ENCODE results near the gene APLP1.

APLP1 gene
- long read RNA-seq = 0 reads

- no peak within 1 kb of the TSS for H3K27ac ChIP-seq (replicated peaks)
- no peak for TF ChIP-seq REST (IDR thresholded peaks at IDR 0.05; ENCODE audit: insufficient replicate concordance, low read depth)
- no peak for TF ChIP-seq SPI1 (IDR thresholded peaks at IDR 0.05; ENCODE audit: borderline replicate concordance, low read depth)
Observed at GRCh38 chr19:35868172-35868822, at the start of gene APLP1. APLP1 (plus strand) TSS chr19:35868574; CDS start chr19:35868637, 63 bp downstream.

GRCh38 chr19:35822579-35822978, 45.8 kb upstream of the APLP1 start:
- peak; percentile 70 to 86 for DNase-seq (ENCODE audit: low read depth in 1 of 2, low spot score in 1 of 2)
- H3K4me3 ChIP-seq (replicated peaks; ENCODE audit: insufficient read depth, low read length) = peak overlapping the region; percentile 54
- H3K27me3 ChIP-seq (ENCODE audit: insufficient read depth, poor library complexity, severe bottlenecking) = no peaks in the 10 kb centered on the region
- no peak for TF ChIP-seq CTCF (IDR thresholded peaks at IDR 0.05; ENCODE audit: insufficient read depth, low read length)
- no peak for TF ChIP-seq GABPA (IDR thresholded peaks at IDR 0.05; ENCODE audit: low read depth)
- TF ChIP-seq REST (IDR thresholded peaks at IDR 0.05; ENCODE audit: insufficient replicate concordance, low read depth) = no peak
- no peak for TF ChIP-seq POLR2AphosphoS5 (IDR thresholded peaks at IDR 0.05; ENCODE audit: low read depth)
- peak; percentile 76; the same call in 1 of the 2 replicates for TF ChIP-seq SPI1 (IDR thresholded peaks at IDR 0.05; ENCODE audit: borderline replicate concordance, low read depth)
- H3K27ac ChIP-seq (replicated peaks) = no peak overlapping the region

More at GRCh38 chr19:35868172-35868822, at the start of gene APLP1:
- peak in 1 of 2 experiments; percentile 29 for DNase-seq (ENCODE audit: low read depth in 1 of 2, low spot score in 1 of 2)
- Histone ChIP-seq H3K4me3 (replicated peaks; ENCODE audit: insufficient read depth, low read length) (peak within 1 kb of the TSS; percentile 27), H3K27me3 (ENCODE audit: insufficient read depth, poor library complexity, severe bottlenecking) (peaks cover 33% of the 10 kb centered on the region)

- DNase-seq (ENCODE audit: low read depth in 1 of 2, low spot score in 1 of 2) = no peak
- H3K27me3 ChIP-seq (ENCODE audit: insufficient read depth, poor library complexity, severe bottlenecking) = no peaks in the 10 kb centered on the region
- TF ChIP-seq REST (IDR thresholded peaks at IDR 0.05; ENCODE audit: insufficient replicate concordance, low read depth) = no peak
- TF ChIP-seq CTCF (IDR thresholded peaks at IDR 0.05; ENCODE audit: insufficient read depth, low read length) = no peak
- no peak for TF ChIP-seq GABPA (IDR thresholded peaks at IDR 0.05; ENCODE audit: low read depth)
- no peak for TF ChIP-seq POLR2AphosphoS5 (IDR thresholded peaks at IDR 0.05; ENCODE audit: low read depth)
- no peak for TF ChIP-seq SPI1 (IDR thresholded peaks at IDR 0.05; ENCODE audit: borderline replicate concordance, low read depth)
- H3K27ac ChIP-seq (replicated peaks) = no peak overlapping the region
- H3K4me3 ChIP-seq (replicated peaks; ENCODE audit: insufficient read depth, low read length) = no peak overlapping the region
Observed at GRCh38 chr19:35824150-35824549, 44.2 kb upstream of the APLP1 start.

Measured in HL-60 (cell line).